Activated T-cell treated with anti-CD3 and anti-CD28 coated beads for 48 hours (primary cell): ENCODE measurements around the gene TTLL10.
A peak's percentile ranks its signal among the peaks of the same experiment; 100 is the strongest.

Source experiments
- DNase-seq: peaks from one replicate; pipeline ENCODE4 v3.0.0-alpha.2; 2020; ENCODE audit warnings: low read depth

Gene TTLL10, protein sequence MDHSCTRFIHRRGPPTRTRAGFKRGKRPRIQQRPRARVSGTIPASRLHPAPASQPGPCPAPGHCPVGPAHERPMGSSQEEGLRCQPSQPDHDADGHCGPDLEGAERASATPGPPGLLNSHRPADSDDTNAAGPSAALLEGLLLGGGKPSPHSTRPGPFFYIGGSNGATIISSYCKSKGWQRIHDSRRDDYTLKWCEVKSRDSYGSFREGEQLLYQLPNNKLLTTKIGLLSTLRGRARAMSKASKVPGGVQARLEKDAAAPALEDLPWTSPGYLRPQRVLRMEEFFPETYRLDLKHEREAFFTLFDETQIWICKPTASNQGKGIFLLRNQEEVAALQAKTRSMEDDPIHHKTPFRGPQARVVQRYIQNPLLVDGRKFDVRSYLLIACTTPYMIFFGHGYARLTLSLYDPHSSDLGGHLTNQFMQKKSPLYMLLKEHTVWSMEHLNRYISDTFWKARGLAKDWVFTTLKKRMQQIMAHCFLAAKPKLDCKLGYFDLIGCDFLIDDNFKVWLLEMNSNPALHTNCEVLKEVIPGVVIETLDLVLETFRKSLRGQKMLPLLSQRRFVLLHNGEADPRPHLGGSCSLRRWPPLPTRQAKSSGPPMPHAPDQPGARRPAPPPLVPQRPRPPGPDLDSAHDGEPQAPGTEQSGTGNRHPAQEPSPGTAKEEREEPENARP

DNA sequence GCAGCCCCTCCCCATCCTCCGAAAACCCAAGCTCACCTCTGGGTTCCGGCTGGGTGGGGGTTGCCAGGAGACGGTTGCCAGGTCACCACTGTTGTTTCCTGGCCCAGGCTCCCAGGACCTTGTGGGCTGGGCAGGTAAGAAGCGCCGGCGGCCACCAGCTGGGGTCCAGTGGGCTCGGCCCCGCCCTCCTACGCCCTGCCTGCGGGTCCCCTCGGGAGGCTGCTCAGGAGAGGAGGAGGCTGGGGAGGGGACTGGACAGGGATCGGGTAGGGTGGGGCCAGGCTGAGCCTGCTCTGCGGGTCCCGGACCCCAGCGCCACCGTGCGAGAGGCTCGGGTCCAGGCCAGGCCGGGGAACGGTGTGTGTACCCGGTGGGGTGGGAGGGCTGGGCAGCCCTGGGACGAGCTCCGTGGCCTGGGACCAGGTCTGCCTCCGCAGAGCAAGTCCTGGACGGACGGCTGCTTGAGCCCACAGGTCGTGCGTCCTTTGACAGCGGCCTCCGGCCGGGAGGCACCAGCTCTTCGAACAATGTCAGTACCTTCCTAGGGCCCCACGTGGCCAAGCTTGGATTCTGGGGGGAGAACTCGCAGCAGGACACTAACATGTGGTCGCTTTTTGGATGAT, at the start of gene TTLL10:
TTLL10 (plus strand) TSS at position 88 of the 623 bp plus-strand sequence. CDS start 5,336 bp downstream, outside the sequence.
- no peak for DNase-seq

DNA sequence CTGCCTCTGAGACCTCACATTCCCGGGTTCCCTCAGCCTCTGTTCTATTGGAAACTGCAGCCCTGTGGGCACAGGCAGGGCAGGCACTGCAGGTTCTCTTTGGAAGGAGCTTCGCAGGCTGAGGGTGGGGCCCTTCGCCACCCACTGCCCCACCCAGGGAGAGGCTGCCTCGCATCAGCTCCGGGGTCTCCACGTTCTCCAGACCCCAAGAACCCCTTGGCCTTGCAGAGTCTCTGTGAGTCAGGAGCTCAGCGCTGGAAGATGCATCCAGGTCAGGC, 49.2 kb upstream of the TTLL10 start:
- no peak for DNase-seq

DNA sequence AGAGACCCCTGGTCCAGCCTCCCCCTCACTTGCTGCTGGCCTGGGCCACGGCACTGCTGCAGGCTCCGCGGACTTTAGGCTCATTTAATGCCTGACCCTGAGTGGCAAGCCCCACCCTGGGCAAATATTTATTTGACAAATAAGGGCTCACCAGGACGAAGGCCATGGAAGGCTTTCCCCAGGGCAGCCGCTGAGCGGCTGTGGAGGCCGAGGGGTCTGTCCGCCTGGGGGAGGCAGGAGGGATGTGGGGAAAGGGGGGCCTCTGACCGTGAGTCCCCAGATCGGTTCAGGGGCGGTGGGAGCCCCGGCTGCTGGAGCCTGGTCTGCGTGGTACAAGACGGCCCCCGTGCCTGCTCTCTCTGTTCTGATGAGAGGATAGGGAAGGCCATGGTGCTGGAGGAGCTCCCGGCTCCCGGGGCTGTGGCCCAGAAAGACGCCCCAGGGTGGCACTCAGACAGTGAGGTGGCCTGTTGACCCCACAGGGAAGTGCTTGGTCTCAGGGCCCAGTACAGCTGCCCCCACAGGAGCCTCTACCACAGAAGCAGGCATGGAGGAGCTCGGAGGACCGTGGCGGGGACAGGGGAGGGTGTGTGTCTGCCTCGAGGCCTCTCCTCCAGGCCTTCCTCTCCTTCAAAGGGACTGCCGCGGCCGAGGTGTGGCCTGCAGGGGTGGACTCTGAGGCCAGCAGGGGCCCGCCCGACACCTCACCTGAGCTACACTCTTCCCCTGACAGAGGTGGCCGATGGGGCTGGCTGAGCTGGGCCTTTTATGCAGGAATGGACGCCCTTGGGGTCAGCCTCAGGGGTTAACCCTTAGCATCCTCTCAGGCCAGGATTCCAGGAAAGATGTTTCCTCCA, 48.7 kb upstream of the TTLL10 start:
- no peak for DNase-seq

DNA sequence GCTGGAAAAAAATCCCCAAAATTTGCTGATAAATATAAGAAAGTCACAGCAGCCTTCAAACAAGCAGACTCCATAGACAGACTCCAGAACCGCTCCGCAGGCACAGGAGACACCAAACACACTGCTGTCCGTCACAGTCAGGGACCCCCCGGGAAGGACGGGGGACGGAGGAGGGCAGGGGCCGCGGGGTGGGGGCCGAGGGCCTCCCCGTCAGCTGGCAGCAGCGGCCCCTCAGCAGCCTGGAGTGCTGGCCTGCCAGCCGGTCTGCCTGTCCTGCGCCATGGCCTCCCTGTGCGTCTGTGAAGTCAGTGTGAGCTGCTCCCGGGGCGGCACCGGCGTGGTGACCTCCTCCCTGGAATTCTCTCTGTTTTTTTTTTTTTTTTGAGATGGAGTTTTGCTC, 47.7 kb upstream of the TTLL10 start:
- no peak for DNase-seq

DNA sequence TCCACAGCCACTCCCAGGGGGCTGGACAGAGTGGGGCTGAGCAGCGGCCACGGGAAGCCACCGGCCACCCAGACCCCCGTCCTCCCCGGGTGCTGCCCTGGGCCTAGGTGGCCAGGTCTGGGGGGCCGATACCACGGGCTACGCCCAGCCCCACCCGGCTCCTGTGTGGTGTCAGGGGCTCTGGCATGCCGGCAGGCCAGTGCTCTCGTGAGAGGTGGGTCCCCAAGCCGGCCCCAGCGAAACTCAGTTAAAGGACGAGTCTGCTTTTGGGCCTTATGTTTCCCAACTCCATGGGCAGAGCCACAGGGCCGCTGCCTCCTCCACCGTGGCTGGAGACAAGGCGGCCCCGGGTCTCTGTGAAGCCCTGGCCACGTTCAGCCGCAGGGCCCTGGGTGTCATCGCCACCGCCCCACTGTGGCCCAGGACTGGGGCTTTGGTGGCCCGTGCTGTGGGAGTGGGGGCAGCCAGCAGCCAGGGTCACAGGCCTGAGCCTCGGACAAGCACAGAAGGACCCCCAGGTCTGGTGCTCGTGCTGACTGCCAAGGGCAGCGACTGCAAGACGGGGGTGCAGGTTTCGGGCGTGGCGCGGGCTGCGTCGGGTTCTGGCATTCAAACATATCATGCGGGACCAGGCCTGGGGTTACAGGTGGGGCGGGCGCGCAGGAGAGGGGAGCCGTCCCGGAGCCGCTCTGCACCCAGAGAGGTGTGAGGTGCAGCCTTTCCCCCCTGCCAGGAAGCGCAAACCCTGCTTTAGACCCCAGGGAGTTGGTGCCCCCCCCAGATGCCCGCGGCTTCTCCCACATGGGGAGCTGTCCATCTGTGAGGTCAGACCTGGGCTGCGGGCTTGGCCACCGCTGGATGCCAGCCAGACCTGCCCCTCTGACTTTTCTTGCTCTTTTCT, 45.9 kb upstream of the TTLL10 start:
- no peak for DNase-seq

DNA sequence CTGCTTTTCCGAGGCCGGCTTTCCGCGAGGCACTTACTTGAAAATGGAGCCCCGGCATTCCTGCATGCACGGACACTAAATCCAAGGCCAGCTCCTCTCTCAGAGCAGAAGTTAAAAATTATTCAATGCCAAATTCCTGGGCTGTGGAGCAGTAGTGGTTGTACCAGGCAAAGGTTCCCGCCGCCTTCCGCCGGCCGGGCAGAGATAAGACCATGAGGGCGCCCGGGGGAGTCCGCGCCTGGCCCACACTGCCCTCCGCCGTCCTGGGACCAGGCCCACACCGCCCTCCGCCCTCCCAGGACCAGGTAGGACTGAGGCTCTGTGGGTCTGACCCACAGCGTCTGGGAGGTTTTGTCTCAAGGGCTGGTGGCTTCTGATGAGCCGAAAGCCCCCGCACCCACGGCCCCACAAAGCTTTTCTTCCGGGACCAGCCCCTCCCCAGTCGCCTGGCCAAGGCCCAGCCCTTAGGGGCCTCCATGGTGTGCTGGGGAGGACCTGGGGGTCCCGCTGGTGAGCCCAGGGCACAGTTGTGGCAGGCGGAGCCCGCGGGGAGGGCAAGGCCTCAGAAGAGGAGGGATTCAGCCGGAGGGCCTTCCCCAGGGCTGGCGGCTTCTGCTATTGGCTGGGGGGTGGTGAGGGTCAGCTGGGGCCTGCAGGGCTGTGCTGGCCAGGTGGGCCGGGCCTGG, 45.1 kb upstream of the TTLL10 start:
- DNase-seq = no peak

DNA sequence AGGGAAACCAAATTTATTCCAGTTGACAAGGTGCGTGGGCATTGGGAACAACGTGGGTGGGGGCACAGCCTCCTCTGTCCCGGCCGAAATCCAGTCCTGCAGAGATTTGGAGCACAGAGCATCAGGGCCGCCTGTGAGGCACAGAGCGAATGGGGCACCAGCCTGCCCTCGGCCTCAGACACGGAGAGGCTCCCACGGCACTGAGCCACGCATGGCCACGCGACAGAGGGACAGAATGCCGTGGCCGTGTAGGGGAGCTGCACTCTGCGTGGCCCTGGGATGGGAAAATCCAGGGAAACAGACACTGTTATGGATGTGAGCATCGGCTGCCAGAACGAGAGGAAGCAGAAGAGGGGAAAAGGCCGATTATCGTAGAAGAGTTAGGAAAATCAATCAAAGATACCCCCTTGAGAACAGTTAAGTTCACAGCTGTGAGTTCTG, 44.3 kb upstream of the TTLL10 start:
- no peak for DNase-seq

DNA sequence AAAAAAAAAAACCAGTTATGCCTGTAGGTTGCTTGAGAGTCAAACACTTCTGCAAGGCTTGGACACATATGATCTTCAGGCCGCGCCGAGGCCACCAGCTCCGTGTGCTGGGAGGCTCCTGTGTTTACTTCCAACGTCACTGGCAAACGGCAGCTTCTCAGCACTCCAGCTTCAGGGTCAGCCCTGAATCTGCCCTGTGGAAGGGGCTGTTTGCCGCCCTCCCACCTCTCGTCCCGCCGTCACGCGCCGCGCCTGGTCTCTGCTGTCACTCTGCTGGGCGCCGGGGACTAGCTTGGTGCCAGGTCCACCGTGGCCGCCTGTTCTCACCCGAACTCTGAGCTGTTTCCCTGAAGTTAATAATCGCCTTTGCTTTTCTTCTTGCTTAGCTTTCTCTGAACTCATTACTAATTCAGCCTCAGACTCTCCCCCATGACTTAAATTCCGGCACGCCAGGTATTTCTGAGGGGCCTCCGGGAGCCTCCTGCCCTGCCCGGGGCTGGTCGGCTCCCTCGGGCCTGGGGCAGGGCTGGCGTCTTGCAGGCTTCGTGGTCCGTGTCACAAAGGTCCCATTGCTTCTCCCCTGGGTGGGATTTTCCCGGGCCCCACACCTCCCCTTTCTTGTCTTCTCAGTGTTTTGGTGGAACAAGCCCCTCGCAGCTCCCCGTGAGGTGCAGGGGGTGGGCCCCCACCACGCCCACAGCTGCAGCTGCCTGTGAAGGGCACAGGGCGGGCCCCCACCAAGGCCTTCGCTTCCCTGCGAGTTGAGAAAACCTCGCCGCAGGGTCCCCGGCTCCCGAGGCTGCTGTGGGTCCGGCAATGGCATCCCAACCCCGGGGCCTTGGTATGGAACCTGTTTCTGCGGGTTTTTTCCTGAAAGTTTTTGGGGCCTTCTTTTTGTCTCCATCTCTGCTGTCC, 43.2 kb upstream of the TTLL10 start:
- no peak for DNase-seq

DNA sequence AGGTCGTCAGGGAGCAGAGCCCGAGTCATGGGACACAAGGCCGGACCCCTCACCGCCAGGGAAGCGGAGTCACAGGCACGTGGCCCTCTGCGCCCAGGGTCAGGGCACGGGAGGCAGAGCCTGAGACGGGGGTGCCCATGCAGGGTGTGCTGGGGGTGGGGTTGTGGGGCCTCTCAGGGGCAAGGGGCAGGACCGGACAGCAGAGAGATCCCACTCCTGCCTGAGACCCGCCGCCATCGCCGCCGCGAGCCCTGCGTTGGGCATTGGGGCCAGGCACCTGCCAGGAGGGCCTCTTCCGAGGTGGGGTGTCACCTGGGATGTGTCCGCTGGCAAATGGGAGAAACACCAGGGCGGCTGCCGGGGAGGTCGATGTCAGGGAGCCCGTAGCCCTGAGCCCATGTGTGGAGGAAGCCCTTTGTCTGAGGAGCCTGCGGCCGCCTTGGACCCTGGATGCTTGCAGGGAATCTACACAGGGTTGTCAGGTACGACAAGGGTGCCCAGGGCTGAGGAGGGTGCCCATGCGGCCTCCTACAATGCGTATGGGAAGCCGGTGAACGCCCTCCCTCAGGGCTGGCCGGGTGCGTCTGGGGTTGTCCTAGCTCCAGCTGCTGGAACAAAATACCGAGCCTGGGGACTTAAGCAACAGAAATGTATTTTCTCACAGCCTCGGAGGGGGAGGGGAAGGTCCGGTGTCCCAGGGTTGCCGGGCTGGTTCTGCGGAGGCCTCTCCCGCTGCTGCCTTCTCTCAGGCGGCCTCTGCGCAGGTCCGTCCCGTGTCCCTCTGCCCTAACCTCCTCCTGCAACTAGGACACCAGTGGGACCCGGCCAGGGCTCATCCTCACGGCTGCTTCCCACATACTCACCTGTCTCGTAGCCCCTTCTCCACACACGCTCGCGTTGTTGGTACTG, 41.4 kb upstream of the TTLL10 start:
- no peak for DNase-seq

DNA sequence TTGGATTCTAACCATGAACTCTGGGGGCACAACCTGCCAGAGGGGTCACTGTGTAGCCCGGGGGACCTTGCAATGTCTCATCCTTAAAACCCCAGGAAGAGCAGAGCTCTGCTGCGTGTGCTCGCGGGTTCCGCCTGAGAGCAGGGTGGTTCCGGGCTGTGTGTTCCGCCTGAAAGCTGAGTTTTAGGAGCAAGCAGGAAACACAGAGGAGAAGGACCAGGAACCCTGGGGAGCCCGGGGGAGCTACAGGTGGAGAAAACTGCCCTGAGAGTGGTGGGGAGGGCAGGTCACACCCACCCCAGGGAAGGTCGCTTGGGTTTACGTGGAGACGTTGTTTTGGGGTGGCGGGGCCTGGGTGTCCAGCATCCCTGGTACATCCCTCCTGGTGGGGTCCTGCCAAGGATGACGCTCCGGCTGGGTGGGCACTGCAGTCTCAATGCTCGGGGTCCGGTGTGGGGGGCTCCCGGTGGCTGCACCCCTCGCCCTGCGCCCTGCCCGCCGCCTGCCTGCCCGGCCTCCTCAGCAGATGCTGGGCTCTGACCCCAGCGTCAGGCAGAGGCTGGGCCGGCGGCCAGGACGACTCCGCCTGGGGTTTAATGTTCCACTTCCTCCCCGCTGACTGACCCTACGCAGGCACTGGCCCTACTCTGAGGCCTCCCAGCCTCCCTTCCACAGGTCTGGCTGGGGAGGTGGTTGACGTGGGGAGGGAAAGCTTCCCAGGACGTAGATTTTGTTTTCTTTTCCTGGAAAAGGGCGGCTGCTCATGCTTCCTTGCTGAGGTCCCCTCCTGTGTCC, 40.5 kb upstream of the TTLL10 start:
- no peak for DNase-seq

DNA sequence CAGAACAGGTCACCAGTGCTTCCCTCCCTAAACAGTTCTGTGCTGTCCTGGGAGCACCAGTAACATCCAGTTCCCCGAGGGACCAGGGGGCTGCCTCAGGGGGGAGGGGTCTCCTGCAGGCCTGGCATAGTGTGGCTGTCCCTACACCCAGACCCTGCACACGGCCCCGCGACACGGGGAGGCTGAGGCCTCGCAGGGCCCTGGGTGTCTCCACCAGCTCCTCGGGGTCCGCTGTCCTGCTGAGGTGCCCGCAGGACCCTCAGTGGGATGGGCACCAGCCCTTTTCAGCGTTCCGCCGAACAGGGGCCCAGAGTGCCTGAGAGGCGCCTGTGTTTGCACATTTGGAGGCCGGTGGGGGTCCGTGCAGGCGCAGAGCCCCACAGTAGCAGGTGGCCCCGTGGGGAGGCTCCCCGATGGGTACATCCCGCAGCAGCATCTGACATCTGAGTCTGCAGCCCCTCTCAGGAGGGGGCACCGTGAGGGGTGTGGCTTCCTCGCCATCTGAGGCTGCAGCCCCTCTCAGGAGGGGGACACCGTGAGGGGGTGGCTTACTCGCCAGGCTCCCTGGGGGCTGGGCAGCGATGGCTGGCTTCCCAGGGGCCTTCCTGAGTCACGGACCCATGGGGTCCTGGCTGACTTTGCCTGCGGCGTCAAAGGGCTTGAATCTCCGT, 39.2 kb upstream of the TTLL10 start:
- DNase-seq = no peak

DNA sequence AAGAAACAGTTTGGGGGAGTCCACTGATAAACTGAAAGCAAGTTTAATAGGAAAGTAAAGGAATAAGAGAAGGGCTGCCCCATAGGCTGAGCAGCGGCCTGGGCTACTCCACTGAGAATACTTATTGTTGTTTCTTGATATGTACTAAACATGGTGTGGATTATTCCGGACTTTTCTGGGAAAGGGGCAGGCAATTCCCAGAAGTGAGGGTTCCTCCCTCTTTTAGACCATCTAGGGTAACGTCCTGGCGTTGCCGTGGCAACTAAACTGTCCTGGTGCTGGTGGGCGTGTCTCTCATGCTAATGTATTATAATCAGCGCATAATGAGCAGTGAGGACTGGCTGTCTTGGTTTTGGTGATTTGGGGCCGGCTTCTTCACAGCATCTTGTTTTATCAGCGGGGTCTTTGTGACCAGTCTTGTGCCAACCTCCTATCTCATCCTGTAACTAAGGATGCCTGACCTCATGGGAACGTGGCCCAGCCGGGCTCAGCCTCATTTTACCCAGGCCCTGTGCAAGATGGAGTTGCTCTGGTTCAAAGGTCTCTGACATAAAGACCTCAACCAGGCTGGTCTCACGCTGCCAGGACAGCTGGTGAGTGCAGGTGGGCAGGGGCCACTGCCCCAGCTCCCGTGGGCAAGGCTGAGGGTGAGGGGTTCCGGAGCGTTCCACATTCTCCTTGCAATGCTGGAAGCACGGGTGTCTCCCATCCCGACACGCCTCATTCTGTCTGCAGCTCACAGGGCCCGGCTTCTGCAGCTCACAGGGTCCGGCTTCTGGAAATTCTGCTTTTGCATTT, 38.1 kb upstream of the TTLL10 start:
- DNase-seq = no peak

DNA sequence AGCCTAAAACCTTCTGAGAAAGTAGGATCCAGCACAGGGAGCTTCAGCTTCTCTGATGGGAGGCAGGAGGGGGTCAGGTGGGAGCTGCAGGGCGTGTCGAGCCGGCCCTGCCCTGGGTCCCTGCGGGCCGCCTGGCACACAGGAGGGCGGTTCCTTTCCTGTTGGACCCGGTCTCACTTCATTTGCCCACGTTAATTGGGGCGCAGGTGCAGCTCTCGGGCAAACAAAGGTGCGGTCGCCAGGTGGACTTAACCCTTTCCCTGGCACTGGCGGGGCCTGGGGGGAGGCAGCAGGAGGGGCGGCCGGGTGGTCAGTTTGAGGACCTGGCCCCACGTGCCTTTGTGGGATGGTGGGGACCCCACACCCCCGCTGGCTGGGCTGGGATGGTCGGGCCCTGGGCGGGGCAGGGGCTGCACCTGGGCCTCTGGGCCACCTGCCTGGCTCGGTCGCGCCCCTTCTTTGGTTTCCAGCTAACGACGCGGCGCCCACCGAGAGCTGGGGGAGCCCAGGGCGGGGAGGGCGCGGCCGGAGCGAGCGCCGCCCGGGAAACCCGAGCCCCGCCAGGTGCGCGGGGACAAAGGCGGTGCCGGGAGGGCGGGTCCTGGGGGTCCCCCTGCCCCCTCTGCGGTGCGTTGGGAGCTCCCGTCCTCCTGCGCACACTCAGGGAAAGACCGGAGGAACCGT, 37.0 kb upstream of the TTLL10 start:
- DNase-seq = no peak

DNA sequence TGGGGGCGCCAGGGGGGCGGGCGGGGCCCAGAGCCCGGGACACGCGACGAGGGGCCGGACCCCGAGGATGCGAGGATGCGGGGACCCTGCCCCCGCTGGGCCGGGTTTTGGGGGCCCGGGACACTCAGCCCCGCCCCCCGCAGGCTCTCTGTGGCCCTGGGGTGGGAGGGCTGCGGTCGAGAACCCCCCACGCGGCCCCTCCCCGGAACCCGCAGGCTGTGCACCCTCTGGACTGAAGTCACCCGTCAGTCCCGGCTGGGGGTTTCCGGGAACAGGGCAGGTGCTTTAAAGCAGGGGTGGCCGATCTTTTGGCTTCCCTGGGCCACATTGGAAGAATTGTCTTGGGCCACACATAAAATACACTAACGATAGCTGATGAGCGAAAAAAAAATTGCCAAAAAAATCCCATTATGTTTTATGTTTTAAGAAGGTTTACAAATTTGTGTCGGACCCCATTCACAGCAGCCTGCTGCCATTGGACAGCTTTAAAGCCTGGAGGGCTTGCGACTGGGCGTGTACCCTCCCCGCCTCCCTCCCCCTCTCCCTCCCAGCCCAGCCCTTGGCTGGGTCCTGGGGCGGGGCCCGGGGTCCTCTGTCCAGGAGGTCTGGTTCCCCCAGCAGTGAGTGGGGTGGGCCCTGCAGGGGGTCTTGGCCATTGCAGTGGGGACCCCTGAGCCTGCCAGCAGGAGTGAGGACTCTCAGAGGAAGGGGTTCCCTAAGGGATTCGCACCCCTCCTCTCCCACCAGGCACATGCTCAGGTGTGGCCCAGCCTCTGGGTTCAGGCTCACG, 36.2 kb upstream of the TTLL10 start:
- DNase-seq = peak; percentile 60

DNA sequence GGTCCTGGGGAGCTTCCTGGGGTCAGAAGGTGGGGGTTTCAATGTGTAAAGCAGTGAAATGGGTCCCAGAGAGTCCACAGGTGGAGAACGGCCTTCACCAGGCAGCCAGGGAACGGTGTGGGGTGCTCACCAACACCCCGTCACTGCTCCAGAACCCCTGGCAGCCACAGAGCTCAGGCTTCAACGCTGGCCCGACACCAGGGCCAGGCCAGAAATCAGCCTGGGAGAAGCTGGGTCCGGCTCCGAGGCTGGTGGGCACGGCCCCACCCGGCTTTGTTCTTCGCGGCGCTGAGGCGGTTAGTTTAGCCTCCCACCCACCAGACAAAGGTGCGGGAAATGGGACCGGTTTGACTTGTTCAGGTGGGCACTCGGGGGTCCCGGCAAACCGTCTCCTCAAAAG, 33.0 kb upstream of the TTLL10 start:
- no peak for DNase-seq
